ENCODE measurements around the gene C11orf54. TPM values are rescaled to one million over a fixed set of nuclear protein-coding genes. Genes with fewer than 3 reads are reported as not detected.
A peak's percentile ranks its signal among the peaks of the same experiment; 100 is the strongest.

The C11orf54 gene
- polyA plus RNA-seq, 2 of the 4 experiments (the other 2 are of a cell fraction), result 12.4 to 27.6 TPM

DNA sequence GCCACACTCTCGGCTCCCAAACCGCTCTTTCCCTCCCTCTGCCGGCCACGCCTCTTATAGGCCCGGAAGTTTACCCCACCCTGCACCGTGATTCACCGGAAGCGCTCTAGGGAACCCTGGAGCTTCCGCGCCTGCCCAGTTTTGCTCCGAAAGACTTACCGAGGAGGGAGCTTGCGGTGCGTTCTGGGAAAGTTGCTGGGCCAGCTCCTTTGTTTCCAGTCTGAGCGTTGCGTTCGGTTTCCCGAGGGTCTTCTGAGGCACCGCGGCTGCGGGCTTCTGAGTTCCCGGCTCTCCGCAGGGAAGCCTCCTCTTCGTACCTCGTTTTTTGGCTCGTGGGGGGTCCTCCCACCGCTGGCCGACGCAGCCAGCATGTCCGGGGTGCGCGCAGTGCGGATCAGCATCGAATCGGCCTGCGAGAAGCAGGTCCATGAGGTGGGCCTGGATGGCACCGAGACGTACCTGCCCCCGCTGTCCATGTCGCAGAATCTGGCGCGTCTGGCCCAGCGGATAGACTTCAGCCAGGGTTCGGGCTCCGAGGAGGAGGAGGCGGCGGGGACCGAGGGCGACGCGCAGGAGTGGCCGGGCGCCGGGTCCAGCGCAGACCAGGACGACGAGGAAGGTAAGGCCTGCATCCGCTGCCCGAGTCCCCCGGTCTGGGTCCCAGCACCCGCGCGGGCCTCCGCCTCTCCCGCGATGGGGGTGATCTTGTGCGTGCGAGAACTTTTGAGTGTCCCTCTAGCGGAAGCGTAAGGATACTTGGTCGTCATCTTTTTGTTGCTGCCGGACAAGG is 42.9 kb downstream of the C11orf54 start, which contains the start of gene MED17 (continued):
- TF ChIP-seq SMC3 (IDR thresholded peaks at IDR 0.05) (no peak), NFE2L2 (conservative IDR thresholded peaks at IDR 0.05; ENCODE audit: low read length) (no peak), POLR2A (IDR thresholded peaks at IDR 0.05; ENCODE audit: low read length) (peak; percentile 80)
- TF ChIP-seq, protein P1, sequence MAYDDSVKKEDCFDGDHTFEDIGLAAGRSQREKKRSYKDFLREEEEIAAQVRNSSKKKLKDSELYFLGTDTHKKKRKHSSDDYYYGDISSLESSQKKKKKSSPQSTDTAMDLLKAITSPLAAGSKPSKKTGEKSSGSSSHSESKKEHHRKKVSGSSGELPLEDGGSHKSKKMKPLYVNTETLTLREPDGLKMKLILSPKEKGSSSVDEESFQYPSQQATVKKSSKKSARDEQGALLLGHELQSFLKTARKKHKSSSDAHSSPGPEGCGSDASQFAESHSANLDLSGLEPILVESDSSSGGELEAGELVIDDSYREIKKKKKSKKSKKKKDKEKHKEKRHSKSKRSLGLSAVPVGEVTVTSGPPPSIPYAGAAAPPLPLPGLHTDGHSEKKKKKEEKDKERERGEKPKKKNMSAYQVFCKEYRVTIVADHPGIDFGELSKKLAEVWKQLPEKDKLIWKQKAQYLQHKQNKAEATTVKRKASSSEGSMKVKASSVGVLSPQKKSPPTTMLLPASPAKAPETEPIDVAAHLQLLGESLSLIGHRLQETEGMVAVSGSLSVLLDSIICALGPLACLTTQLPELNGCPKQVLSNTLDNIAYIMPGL (CRISPR knock-in tag; IDR thresholded peaks at IDR 0.05; ENCODE audit: borderline replicate concordance), result no peak; the same call in 1 of the 2 replicates

DNA sequence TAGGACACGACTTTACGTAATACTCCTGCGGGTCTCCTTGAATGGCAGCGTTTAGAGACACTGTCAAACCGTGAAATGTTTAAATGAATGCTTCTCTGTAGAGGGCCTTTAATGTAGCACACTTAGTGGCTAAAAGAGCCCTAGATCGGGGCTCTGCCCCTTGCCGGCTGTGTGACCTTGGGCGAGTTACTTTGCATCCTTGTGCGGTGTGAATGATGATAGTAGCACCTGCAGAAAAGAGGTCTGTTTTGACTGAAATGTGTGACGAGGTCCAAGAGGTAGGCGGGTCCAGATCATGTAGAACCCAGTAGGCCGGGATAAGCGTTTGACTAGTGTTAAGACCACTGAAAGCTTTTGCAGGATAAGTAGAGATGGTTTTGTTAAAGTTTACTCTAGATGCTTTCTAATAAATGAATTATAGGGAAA is 43.5 kb downstream of the C11orf54 start:
- peak overlapping the region; percentile 83 for H3K4me3 ChIP-seq
- ATAC-seq, result peak; percentile 7 to 10; a peak in 4 of 6 replicates
- no peak for DNase-seq (ENCODE audit: low read depth in 1 of 2, low spot score in 1 of 2)
- peaks cover 20% of the 10 kb centered on the region for H3K4me1 ChIP-seq
- FAIRE-seq, result no peak
- CTCF ChIA-PET, result no interaction called here
- POLR2A ChIA-PET, result no interaction called here
- H3K9me3 ChIP-seq, result no peaks in the 10 kb centered on the region
- peak overlapping the region; percentile 91 to 99 for H3K27ac ChIP-seq
- 2% methylated on average over 13 of the region's 13 CpGs for WGBS (ENCODE audit: missing lambda C conversion rate)
- H3K4me2 ChIP-seq, result peak overlapping the region; percentile 88
- TF ChIP-seq JUNB (IDR thresholded peaks at IDR 0.05), result no peak
- 0 out of 4 replicates have a peak, but pooled peaks of 1 of the 2 experiments have one; percentile 16 for TF ChIP-seq CEBPB (IDR thresholded peaks at IDR 0.05)
- TF ChIP-seq, protein P2, sequence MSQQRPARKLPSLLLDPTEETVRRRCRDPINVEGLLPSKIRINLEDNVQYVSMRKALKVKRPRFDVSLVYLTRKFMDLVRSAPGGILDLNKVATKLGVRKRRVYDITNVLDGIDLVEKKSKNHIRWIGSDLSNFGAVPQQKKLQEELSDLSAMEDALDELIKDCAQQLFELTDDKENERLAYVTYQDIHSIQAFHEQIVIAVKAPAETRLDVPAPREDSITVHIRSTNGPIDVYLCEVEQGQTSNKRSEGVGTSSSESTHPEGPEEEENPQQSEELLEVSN (IDR thresholded peaks at IDR 0.05; ENCODE audit: borderline replicate concordance, low read depth), result no peak
- no peak for TF ChIP-seq BHLHE40 (IDR thresholded peaks at IDR 0.05; ENCODE audit: low read depth, low read length)

DNA sequence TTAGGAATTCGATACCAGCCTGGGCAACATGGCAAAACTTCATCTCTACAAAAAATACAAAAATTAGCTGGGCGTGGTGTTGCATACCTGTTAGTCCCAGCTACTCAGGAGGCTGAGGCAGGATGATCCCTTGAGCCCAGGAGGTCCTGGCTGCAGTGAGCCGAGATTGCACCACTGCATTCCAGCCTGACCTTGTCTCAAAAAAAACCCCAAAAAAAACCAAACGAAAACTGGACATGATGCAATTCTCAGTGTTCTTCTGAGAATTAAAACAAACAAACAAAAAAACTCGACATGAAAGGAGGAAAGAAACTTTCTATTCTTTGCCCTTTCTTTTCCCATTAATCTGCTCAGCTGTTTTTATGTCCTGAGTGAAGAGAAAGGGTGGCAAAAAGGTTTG is 50.0 kb downstream of the C11orf54 start:
- Histone ChIP-seq H3K27ac (no peak overlapping the region), H3K9me3 (no peaks in the 10 kb centered on the region), H3K4me2 (no peak overlapping the region), H3K4me3 (no peak overlapping the region), H3K4me1 (peaks cover 8% of the 10 kb centered on the region)
- POLR2A ChIA-PET, result no interaction called here
- DNase-seq (ENCODE audit: low read depth in 1 of 2, low spot score in 1 of 2) (no peak), FAIRE-seq (no peak), ATAC-seq (no peak)
- 77% methylated on average over 5 of the region's 5 CpGs for WGBS (ENCODE audit: missing lambda C conversion rate)
- CTCF ChIA-PET, result interaction anchor here (1.2 kb wide), 1 partner anchor 9 kb away, joined by 3 read pairs; no protein-coding TSS in a partner anchor
- TF ChIP-seq TFCP2L1 (CRISPR knock-in tag; IDR thresholded peaks at IDR 0.05) (no peak), MAFK (IDR thresholded peaks at IDR 0.05; ENCODE audit: partially characterized antibody) (no peak), JUN (IDR thresholded peaks at IDR 0.05) (no peak), EHF (CRISPR knock-in tag; IDR thresholded peaks at IDR 0.05) (no peak), POLR2AphosphoS2 (conservative IDR thresholded peaks at IDR 0.05; ENCODE audit: low read length) (no peak), HDAC2 (IDR thresholded peaks at IDR 0.05) (no peak), MYC (IDR thresholded peaks at IDR 0.05; ENCODE audit: borderline replicate concordance, low read length) (no peak), CHD2 (IDR thresholded peaks at IDR 0.05; ENCODE audit: low read length, partially characterized antibody) (no peak), POLR2A (IDR thresholded peaks at IDR 0.05; ENCODE audit: low read length) (no peak), EHMT2 (IDR thresholded peaks at IDR 0.05; ENCODE audit: low read depth) (no peak), MAZ (IDR thresholded peaks at IDR 0.05; ENCODE audit: borderline replicate concordance, low read depth, low read length) (no peak), FOSL2 (IDR thresholded peaks at IDR 0.05) (no peak), FOSL2 (CRISPR knock-in tag; IDR thresholded peaks at IDR 0.05) (no peak), KDM1A (IDR thresholded peaks at IDR 0.05; ENCODE audit: low read depth) (no peak)
- TF ChIP-seq, protein P3, sequence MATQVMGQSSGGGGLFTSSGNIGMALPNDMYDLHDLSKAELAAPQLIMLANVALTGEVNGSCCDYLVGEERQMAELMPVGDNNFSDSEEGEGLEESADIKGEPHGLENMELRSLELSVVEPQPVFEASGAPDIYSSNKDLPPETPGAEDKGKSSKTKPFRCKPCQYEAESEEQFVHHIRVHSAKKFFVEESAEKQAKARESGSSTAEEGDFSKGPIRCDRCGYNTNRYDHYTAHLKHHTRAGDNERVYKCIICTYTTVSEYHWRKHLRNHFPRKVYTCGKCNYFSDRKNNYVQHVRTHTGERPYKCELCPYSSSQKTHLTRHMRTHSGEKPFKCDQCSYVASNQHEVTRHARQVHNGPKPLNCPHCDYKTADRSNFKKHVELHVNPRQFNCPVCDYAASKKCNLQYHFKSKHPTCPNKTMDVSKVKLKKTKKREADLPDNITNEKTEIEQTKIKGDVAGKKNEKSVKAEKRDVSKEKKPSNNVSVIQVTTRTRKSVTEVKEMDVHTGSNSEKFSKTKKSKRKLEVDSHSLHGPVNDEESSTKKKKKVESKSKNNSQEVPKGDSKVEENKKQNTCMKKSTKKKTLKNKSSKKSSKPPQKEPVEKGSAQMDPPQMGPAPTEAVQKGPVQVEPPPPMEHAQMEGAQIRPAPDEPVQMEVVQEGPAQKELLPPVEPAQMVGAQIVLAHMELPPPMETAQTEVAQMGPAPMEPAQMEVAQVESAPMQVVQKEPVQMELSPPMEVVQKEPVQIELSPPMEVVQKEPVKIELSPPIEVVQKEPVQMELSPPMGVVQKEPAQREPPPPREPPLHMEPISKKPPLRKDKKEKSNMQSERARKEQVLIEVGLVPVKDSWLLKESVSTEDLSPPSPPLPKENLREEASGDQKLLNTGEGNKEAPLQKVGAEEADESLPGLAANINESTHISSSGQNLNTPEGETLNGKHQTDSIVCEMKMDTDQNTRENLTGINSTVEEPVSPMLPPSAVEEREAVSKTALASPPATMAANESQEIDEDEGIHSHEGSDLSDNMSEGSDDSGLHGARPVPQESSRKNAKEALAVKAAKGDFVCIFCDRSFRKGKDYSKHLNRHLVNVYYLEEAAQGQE (IDR thresholded peaks at IDR 0.05), result no peak
- TF ChIP-seq, protein P4, sequence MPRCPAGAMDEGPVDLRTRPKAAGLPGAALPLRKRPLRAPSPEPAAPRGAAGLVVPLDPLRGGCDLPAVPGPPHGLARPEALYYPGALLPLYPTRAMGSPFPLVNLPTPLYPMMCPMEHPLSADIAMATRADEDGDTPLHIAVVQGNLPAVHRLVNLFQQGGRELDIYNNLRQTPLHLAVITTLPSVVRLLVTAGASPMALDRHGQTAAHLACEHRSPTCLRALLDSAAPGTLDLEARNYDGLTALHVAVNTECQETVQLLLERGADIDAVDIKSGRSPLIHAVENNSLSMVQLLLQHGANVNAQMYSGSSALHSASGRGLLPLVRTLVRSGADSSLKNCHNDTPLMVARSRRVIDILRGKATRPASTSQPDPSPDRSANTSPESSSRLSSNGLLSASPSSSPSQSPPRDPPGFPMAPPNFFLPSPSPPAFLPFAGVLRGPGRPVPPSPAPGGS (IDR thresholded peaks at IDR 0.05), result no peak
- TF ChIP-seq, protein P5, sequence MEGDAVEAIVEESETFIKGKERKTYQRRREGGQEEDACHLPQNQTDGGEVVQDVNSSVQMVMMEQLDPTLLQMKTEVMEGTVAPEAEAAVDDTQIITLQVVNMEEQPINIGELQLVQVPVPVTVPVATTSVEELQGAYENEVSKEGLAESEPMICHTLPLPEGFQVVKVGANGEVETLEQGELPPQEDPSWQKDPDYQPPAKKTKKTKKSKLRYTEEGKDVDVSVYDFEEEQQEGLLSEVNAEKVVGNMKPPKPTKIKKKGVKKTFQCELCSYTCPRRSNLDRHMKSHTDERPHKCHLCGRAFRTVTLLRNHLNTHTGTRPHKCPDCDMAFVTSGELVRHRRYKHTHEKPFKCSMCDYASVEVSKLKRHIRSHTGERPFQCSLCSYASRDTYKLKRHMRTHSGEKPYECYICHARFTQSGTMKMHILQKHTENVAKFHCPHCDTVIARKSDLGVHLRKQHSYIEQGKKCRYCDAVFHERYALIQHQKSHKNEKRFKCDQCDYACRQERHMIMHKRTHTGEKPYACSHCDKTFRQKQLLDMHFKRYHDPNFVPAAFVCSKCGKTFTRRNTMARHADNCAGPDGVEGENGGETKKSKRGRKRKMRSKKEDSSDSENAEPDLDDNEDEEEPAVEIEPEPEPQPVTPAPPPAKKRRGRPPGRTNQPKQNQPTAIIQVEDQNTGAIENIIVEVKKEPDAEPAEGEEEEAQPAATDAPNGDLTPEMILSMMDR (IDR thresholded peaks at IDR 0.05), result no peak
